Stimulated activated CD4-positive, alpha-beta T cell treated with anti-CD3 and anti-CD28 coated beads, Interleukin-15, amount 100 ng/mL, for 1 hour (primary cell): ENCODE results near the gene RPL39.
"Not testable (repeated sequence)": the region's sequence is repeated elsewhere in the genome, so short reads cannot be mapped to it uniquely, and the experiment has no call there.

Experiments
- DNase-seq, 2 donors: peaks; one replicate each; pipeline ENCODE4 v3.0.0-alpha.2; 2020; ENCODE audit warnings: low read depth in 1 of 2, low spot score in 1 of 2

RPL39 gene

DNA sequence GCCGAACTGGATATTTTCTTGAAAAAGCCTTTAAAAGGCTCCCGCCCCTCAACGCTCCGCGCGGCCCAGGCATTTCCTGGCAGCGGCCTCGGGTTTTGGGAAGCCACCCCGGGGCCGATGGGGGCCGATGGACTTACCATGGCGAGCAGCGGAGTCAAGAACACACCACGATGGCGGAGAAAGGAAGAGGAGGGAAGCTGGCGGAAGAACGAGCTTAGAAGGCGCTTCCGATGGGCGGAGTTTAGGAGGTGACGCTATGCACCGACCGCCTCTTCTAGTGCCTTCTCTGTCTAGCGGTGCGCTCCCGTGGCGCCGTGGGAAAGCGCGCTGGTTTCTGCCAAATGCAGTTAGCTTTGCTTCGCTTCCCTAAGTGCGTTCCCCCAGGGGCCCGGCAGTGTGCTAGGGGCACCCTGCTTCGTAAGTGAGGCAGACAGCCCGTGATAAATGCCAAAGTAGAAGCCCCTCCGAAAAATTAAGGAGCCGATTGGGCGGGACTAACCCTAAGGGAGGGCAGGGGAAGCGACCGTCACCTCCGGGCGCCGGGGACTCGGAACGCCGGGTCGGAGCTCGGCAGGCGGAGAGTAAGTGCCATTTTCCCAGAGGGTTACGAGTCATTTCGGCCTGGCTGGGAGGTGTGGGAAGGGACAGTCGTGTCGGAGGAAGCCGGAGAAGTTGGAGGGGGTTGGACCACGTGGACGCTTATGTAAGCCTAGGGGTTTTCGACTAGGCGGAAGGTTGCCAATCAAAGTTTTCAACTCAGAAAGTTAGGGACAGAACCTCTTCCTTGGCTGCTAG lies at the start of gene RPL39:
TSS of gene RPL39 (minus strand) at position 194 of the 795 bp plus-strand sequence. CDS start at position 140, 54 bp downstream.
- DNase-seq, result peak; percentile 49 to 59

DNA sequence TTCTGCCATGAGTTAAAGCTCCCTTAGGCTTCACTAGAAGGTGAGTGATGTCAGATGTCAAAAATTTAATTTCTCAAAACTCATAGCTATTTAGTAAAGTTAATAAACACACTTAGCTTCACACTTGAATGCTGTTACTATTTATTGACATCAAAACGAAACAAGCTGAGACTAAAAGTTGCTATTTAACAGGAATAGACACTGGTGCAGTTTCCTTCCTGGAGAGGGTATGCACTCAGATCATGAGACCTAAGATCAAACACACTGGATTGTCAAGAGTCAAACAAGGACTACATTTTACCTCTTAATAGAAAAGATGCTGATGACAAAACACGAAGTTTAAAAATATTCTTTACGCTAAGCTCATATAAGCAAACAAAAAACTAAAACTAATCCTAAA lies 42.5 kb upstream of the RPL39 start:
- no peak for DNase-seq

DNA sequence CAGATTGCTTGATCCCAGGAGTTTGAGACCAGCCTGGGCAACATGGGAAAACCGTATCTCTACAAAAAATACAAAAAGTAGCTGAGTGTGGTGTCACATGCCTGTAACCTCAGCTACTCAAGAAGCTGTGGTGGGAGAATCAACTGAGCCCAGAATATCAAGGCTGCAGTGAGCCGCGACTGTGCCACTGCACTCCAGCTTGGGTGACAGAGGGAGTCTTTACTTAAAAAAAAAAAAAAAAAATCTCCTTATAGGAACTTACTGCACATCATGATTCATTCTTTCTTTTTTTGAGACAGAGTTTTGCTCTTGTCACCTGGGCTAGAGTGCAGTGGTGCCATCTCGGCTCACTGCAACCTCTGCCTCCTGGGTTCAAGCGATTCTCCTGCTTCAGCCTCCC lies 37.0 kb upstream of the RPL39 start:
- DNase-seq, result no peak

DNA sequence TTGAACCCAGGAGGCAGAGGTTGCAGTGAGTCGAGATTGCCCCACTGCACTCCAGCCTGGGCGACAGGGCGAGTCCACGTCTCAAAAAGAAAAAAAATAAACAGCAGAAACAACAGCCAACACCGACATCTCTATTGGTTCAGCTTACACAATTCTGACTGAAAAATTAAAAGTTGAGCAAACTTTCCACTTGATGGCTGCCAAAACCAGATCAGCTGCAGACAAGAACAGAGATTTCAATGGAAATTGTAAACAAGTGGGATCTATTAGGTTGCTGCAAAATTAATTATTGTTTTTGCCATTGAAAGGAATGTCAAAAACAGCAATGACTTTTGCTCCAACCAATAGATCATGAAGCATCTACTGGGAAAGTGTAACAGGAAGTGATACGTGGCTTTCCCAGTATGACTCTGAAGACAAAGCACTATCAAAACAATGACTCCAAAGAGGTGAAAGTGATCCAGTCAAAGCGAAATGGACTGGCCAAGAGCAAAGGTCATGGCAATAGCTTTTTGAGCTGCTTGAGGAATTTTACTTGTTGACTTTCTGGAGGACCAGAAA lies 35.0 kb upstream of the RPL39 start:
- DNase-seq, result no peak

DNA sequence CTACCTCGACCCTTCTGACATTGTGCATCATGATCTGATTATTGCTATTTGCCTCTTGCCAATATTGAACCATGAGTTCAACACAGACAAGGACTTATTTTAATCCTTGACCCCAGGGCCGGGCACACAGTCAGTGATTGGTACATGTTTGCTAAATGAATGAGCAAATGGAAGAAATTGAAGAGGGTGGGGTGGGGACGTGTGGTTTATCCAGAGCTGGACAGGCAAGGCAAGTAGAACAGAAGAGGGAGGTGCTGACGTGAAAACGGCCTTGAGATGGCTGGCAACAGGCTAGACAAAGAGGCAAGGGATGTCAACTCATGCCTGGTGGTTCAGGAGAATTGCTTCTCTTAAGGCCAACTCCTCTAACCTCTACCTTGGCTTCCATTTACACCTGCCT lies 32.8 kb upstream of the RPL39 start:
- DNase-seq, result not testable (repeated sequence)

DNA sequence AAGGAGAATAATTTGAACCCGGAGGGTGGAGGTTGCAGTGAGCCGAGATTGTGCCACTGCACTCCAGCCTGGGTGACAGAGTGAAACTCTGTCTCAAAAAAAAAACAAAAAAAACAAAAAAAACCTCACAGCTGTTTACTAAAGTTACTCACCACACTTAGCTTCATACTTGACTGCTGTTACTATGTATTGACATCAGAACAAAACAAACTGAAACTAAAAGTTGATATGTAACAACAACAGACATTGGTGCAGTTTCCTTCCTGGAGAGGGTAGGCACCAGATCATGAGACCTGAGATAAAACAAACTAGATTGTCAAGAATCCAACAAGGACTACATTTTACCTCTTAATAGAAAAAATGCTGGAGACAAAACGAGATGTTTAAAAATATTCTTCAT lies 30.3 kb upstream of the RPL39 start:
- DNase-seq, result not testable (repeated sequence)

DNA sequence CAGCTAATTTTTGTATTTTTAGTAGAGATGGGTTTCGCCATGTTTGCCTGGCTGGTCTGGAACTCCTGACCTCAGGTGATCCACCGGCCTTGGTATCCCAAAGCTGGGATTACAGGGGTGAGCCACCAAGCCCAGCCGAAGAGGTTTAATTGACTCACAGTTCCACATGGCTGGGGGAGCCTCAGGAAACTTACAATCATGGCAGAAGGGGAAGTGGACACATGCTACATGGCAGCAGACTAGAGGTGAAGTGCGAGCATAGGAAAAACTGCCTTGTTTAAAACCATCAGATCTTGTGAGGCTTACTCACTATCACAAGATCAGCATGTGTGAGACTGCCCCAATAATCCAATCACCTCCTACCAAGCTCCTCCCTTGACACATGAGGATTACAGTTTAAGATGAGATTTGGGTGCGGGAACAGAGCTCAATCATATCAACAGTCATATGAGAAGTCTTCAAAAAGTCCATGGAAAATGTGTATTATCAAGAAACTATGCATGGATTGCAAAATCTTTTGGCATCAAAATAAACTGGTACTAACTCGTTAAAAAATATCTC lies 25.8 kb upstream of the RPL39 start:
- DNase-seq, result no peak

DNA sequence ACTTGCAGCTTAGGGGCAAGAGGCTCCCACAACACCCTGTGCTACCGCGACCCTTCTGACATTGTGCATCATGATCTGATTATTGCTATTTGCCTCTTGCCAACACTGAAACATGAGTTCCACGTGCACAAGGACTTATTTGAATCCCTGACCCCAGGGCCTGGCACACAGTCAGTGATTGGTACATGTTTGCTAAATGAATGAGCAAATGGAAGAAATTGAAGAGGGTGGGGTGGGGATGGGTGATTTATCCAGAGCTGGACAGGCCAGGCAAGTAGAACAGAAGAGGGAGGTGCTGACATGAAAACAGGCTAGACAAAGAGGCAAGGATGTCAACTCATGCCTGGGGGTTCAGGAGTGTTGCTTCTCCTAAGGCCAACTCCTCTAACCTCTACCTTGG lies 24.9 kb upstream of the RPL39 start:
- DNase-seq, result no peak

DNA sequence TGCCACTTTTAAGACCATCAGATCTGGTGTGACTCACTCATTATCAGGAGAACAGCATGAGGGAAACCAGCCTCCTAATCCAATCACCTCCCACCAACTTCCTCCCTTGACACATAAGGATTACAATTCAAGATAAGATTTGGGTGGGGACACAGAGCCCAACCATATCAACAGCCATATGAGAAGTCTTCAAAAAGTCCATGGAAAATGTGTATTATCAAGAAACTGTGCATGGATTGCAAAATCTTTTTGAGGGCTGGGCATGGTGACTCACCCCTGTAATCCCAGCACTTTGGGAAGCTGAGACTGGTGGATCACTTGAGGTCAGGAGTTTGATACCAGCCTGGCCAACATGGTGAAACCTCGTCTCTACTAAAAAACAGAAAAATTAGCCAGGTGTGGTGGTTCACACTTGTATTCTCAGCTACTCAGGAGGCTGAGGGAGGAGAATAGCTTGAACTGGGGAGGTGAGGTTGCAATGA lies 17.8 kb upstream of the RPL39 start:
- DNase-seq, result no peak

DNA sequence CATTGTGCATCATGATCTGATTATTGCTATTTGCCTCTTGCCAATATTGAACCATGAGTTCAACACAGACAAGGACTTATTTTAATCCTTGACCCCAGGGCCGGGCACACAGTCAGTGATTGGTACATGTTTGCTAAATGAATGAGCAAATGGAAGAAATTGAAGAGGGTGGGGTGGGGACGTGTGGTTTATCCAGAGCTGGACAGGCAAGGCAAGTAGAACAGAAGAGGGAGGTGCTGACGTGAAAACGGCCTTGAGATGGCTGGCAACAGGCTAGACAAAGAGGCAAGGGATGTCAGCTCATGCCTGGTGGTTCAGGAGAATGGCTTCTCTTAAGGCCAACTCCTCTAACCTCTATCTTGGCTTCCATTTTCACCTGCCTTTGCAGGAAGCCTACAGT lies 17.0 kb upstream of the RPL39 start:
- not testable (repeated sequence) for DNase-seq

DNA sequence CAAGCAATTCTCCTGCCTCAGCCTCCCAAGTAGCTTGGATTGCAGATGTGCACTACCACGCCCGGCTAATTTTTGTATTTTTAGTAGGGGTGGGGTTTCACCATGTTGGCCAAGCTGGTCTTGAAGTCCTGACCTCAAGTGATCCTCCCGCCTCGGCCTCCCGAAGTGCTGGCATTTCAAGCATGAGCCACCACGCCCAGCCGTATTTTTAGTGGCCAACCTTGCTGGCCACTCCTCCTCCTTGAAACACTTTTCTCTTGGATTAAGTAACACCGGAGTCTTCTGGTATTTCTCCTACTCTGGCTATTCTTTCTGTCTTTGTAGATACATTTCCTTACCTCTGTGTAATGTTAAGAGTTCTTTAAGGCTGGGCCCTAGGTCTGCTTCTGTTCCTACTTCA lies 11.1 kb upstream of the RPL39 start:
- no peak for DNase-seq

DNA sequence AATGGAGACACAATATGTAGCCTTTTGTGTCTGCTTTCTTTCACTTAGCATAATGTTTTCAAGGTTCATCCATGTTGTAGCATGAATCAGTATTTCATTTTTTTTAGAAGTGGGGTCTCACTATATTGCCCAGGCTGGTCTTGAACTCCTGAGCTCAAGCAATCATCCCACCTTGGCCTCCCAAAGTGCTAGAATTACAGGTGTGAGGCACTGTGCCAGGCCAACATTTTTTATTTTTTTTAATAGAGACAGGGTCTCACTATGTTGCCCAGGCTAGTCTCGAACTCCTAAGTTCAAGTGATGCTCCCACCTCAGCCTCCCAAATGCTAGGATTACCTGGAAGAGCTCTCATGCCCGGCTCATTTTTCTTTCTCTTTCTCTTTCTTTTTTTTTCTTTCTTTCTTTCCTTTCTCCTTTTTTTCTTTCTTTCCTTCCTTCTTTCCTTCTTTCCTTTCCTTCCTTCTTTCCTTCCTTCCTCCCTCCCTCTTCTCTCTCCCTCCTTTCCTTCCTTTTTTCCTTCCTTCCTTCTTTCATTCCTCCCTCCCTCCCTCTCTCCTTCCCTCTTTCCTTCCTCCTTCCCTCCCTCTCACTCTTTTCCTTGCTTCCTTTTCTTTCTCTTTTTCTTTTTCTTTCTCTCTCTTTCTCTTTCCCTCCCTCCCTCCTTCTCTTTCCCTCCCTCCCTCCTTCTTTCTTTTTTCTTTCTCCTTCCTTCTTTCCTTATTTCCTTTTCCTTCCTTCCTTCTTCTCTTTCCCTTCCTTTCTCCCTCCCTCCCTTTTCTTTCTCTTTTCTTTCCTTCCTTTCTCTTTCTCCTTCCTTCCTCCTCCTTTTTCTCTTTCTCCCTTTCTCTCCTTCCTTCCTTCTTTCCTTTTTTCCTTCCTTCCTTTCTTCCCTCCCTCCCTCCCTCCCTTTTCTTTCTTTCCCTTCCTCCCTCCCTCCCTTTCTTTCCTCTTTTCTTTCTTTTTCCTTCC lies 10.1 kb upstream of the RPL39 start:
- no peak for DNase-seq

DNA sequence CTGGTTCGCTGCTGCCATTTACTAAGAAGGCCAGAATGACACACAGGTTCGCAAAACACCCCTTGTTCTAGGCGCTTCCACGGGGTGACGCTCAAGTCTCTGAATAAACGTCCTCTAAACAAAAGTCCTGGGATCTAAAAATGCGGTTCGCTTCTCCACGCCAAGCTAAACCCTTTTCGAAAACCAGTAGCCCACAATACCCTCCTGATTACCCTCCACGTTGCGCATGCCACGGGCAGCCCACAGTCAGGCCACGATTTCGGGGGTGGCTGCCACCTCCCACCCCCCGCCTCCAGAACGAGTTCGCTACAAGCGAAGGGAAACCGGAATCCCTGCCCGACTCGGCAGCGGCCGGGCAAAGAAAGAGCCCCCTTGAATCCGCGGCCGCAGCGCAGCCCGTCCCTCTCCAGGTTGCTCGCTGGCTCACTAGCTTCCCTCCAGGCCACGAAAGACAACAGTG lies 423 bp downstream of the RPL39 start:
- peak; percentile 2 to 14 for DNase-seq

DNA sequence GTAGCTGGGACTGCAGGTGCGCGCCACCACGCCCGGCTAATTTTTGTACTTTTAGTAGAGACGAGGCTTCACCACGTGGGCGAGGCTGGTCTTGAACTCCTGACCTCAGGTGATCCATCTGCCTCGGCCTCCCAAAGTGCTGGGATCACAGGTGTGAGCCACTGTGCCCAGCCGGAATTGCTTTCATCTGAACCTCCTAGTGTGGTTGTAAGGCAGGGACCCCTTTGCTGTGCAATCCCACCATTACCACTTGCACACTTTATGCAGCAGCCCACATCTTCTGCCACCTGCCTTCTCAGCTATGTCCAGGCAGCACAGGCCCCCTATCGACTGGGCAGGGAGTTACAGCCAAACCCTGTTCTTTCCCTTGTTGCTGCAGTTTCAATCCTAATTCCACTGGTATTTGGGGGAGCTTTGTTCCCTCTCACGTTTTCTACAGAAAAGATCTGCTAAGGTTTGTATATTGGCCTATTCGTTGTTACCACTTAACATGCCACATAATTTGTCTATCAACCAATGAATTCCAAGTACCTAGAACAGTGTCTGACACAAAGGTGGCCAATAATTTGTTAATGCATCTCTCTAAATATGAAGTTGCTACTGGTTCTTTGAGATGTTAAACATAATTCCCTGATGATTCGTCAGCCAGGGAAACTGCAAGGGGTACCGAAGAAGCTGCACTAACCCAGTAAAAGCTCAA lies 6.5 kb downstream of the RPL39 start:
- peak in 1 of 2 donors; percentile 21 for DNase-seq

DNA sequence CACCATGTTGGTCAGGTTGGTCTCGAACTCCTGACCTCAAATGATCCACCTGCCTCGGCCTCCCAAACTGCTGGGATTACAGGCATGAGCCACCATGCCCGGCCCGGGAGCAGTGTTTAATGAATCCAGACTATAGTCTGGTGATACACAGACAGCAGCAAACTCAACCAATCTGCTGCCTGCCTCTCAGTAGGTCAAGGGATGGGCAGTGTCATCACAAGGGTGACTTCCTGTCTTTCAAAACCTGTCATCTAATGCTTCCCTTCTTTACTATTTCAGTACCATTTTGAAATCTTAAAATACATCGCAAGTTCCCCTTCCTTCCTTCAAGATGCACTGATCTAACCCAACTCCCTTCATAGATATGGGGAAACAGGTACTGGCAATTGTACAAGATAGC lies 8.4 kb downstream of the RPL39 start:
- DNase-seq, result no peak

DNA sequence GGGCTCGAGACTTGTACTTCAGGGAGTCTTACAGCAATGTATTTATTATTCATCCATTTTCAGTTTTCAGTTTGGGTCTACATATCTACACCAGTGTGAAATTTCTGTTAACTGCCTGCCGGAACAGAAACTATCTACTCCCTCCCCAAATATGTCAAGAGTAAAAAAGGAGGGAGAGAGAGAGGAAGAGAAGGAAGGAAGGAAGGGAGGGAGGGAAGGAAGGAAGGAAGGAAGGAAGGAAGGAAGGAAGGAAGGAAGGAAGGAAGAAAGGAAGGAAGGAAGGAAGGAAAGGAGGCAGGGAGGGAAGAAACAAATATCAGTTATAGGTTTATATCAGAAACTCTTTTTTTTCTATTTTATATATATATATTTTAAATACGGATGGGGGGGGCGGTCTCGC lies 12.6 kb downstream of the RPL39 start:
- DNase-seq, result no peak

DNA sequence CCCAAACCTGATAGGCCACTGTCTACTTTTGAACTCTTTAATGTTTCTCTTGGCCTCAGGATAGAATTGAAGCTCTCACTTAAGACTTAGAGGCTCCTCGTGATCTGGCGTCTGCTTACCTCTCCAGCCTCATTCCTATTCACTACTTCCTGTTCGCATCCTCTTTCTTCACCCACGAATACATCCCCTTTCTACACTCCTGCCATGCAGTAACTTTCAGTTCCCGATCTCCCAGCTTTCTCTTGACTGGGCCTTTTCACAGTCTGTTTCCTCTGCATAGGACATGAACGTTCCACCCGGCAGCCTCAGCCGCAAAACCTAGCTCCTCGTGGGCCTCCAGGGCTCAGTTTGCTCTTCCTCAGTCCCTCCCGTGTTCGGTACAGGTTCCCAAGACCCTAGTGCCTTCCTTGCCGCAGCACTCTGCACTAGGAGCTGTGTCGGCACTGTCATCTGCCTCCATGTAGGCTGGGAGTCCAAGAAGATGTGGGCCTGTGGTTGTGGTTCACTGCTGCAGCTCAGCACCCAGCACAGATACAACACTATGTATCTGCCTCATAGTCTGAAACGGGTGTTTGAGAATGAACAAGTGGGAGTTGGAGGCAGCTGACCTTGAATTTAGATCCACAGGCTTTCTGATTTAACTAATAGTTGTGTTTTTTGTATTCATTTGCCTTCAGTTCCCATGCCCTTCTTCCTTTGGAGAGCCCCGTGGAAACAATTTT lies 15.8 kb downstream of the RPL39 start:
- no peak for DNase-seq

DNA sequence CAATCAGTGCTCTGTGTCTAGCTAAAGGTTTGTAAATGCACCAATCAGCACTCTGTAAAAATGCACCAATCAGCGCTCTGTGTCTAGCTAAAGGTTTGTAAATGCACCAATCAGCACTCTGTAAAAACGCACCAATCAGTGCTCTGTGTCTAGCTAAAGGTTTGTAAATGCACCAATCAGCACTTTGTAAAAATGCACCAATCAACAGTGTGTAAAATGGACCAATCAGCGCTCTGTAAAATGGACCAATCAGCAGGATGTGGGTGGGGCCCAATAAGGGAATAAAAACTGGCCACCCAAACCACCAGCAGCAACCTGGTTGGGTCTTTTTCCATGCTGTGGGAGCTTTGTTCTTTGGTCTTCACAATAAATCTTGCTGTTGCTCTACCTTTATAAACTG lies 22.0 kb downstream of the RPL39 start:
- DNase-seq, result not testable (repeated sequence)

DNA sequence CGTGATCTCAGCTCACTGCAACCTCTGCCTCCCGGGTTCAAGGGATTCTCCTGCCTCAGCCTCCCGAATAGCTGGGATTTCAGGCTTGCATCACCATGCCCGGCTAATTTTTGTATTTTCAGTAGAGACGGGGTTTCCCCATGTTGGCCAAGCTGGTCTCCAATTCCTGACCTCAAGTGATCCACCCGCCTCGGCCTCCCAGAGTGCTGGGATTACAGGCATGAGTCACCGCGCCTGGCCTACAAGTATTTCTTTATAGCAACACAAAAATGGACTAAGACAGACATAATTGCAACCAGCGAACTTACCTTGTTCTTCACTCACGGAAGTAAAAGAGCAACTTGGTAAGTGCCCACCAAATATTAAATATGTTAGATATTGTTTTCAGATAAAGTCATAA lies 23.0 kb downstream of the RPL39 start:
- DNase-seq, result not testable (repeated sequence)

DNA sequence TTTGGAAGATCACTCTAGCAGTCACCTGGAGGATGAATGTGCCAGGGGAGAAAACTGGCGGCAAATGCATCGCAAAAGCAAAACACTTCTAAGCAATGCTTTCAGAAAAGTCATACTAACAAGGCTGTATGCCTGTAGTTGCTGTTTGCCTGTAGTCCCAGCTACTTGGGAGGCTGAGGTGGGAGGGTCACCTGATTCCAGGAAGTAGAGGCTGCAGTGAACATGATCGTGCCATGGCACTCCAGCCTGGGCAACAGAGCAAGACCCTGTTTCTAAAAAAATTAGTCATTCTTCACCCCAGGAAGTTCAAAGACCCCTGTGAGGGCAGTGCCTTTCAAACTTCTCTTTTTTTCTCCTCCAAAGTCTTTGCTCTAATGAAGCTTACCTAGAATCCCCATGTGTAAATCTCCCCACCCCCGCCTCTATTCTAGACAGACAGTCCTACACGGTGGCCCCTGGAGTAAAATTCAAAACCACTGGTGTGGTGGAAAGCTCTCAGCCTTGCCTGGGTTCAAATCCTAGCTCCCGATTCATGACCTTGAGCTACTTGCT lies 27.5 kb downstream of the RPL39 start:
- no peak for DNase-seq
